ENCODE results near the gene PROX1.
"Not testable (repeated sequence)": the region's sequence is repeated elsewhere in the genome, so short reads cannot be mapped to it uniquely, and the experiment has no call there.

Gene PROX1

GRCh38 chr1:214074477-214074876 lies 86.7 kb downstream of the PROX1 start:
- no peaks in the 10 kb centered on the region for H3K4me1 ChIP-seq (ENCODE audit: control insufficient read depth, insufficient read depth, low read length, poor library complexity, severe bottlenecking)
- 88 to 100% methylated on average over 1 of the region's 1 CpG for WGBS, 2 experiments (ENCODE audit: insufficient coverage in 2 of 2)
- no peak overlapping the region for H3K4me3 ChIP-seq (ENCODE audit: extremely low read depth, insufficient read depth, low read length, poor library complexity, severe bottlenecking)
- no peaks in the 10 kb centered on the region for H3K36me3 ChIP-seq (ENCODE audit: control insufficient read depth, insufficient read depth, low read length)
- no peak overlapping the region for H3K27ac ChIP-seq (ENCODE audit: low read depth, low read length, severe bottlenecking)
- no peaks in the 10 kb centered on the region for H3K9me3 ChIP-seq (ENCODE audit: control insufficient read depth, low read length)

- no peak overlapping the region for H3K27ac ChIP-seq (ENCODE audit: low read depth, low read length, severe bottlenecking)
- no peaks in the 10 kb centered on the region for H3K36me3 ChIP-seq (ENCODE audit: control insufficient read depth, insufficient read depth, low read length)
- no peaks in the 10 kb centered on the region for H3K4me1 ChIP-seq (ENCODE audit: control insufficient read depth, insufficient read depth, low read length, poor library complexity, severe bottlenecking)
- 73 to 83% methylated on average over 3 to 5 of the region's 5 CpGs for WGBS, 2 experiments (ENCODE audit: insufficient coverage in 2 of 2)
- no peaks in the 10 kb centered on the region for H3K9me3 ChIP-seq (ENCODE audit: control insufficient read depth, low read length)
- no peak overlapping the region for H3K4me3 ChIP-seq (ENCODE audit: extremely low read depth, insufficient read depth, low read length, poor library complexity, severe bottlenecking)
These were observed 87.7 kb downstream of the PROX1 start for GRCh38 chr1:214075305-214075998.

- no peak overlapping the region for H3K4me3 ChIP-seq (ENCODE audit: extremely low read depth, insufficient read depth, low read length, poor library complexity, severe bottlenecking)
- H3K4me1 ChIP-seq (ENCODE audit: control insufficient read depth, insufficient read depth, low read length, poor library complexity, severe bottlenecking) = no peaks in the 10 kb centered on the region
- H3K36me3 ChIP-seq (ENCODE audit: control insufficient read depth, insufficient read depth, low read length) = no peaks in the 10 kb centered on the region
- H3K27ac ChIP-seq (ENCODE audit: low read depth, low read length, severe bottlenecking) = no peak overlapping the region
- H3K9me3 ChIP-seq (ENCODE audit: control insufficient read depth, low read length) = no peaks in the 10 kb centered on the region
- 87 to 94% methylated on average over 9 to 14 of the region's 16 CpGs for WGBS, 2 experiments (ENCODE audit: insufficient coverage in 2 of 2)
These were observed 88.4 kb downstream of the PROX1 start for GRCh38 chr1:214075999-214076707.

GRCh38 chr1:214076708-214077065 lies 88.9 kb downstream of the PROX1 start:
- 99 to 100% methylated on average over 3 to 6 of the region's 7 CpGs for WGBS, 2 experiments (ENCODE audit: insufficient coverage in 2 of 2)
- H3K9me3 ChIP-seq (ENCODE audit: control insufficient read depth, low read length) = no peaks in the 10 kb centered on the region
- no peaks in the 10 kb centered on the region for H3K4me1 ChIP-seq (ENCODE audit: control insufficient read depth, insufficient read depth, low read length, poor library complexity, severe bottlenecking)
- H3K27ac ChIP-seq (ENCODE audit: low read depth, low read length, severe bottlenecking) = no peak overlapping the region
- H3K36me3 ChIP-seq (ENCODE audit: control insufficient read depth, insufficient read depth, low read length) = no peaks in the 10 kb centered on the region
- H3K4me3 ChIP-seq (ENCODE audit: extremely low read depth, insufficient read depth, low read length, poor library complexity, severe bottlenecking) = no peak overlapping the region

GRCh38 chr1:214078950-214079349 lies 91.2 kb downstream of the PROX1 start:
- WGBS, 2 experiments (ENCODE audit: insufficient coverage in 2 of 2) = no CpG with 5 or more reads among the region's 3 CpGs
- no peak overlapping the region for H3K27ac ChIP-seq (ENCODE audit: low read depth, low read length, severe bottlenecking)
- no peaks in the 10 kb centered on the region for H3K9me3 ChIP-seq (ENCODE audit: control insufficient read depth, low read length)
- no peak overlapping the region for H3K4me3 ChIP-seq (ENCODE audit: extremely low read depth, insufficient read depth, low read length, poor library complexity, severe bottlenecking)
- H3K4me1 ChIP-seq (ENCODE audit: control insufficient read depth, insufficient read depth, low read length, poor library complexity, severe bottlenecking) = no peaks in the 10 kb centered on the region
- no peaks in the 10 kb centered on the region for H3K36me3 ChIP-seq (ENCODE audit: control insufficient read depth, insufficient read depth, low read length)

- H3K4me3 ChIP-seq (ENCODE audit: extremely low read depth, insufficient read depth, low read length, poor library complexity, severe bottlenecking) = no peak overlapping the region
- H3K9me3 ChIP-seq (ENCODE audit: control insufficient read depth, low read length) = no peaks in the 10 kb centered on the region
- no peaks in the 10 kb centered on the region for H3K36me3 ChIP-seq (ENCODE audit: control insufficient read depth, insufficient read depth, low read length)
- 95% methylated on average over 2 of the region's 2 CpGs for WGBS, 2 experiments (ENCODE audit: insufficient coverage in 2 of 2)
- H3K27ac ChIP-seq (ENCODE audit: low read depth, low read length, severe bottlenecking) = no peak overlapping the region
- H3K4me1 ChIP-seq (ENCODE audit: control insufficient read depth, insufficient read depth, low read length, poor library complexity, severe bottlenecking) = no peaks in the 10 kb centered on the region
These were observed 97.6 kb downstream of the PROX1 start for GRCh38 chr1:214085325-214085724.

- no peaks in the 10 kb centered on the region for H3K36me3 ChIP-seq (ENCODE audit: control insufficient read depth, insufficient read depth, low read length)
- H3K27ac ChIP-seq (ENCODE audit: low read depth, low read length, severe bottlenecking) = no peak overlapping the region
- WGBS, 2 experiments (ENCODE audit: insufficient coverage in 2 of 2) = 92 to 93% methylated on average over 2 to 3 of the region's 5 CpGs
- H3K4me1 ChIP-seq (ENCODE audit: control insufficient read depth, insufficient read depth, low read length, poor library complexity, severe bottlenecking) = no peaks in the 10 kb centered on the region
- no peaks in the 10 kb centered on the region for H3K9me3 ChIP-seq (ENCODE audit: control insufficient read depth, low read length)
- H3K4me3 ChIP-seq (ENCODE audit: extremely low read depth, insufficient read depth, low read length, poor library complexity, severe bottlenecking) = no peak overlapping the region
These were observed 99.2 kb downstream of the PROX1 start for GRCh38 chr1:214086945-214087344.

- WGBS, 2 experiments (ENCODE audit: insufficient coverage in 2 of 2) = 80% methylated on average over 1 of the region's 2 CpGs; no CpG with 5 or more reads in 1 of the 2 experiments
- H3K4me1 ChIP-seq (ENCODE audit: control insufficient read depth, insufficient read depth, low read length, poor library complexity, severe bottlenecking); H3K4me3 ChIP-seq (ENCODE audit: extremely low read depth, insufficient read depth, low read length, poor library complexity, severe bottlenecking); H3K27ac ChIP-seq (ENCODE audit: low read depth, low read length, severe bottlenecking); H3K9me3 ChIP-seq (ENCODE audit: control insufficient read depth, low read length); H3K36me3 ChIP-seq (ENCODE audit: control insufficient read depth, insufficient read depth, low read length): not testable (repeated sequence)
These were observed 101.2 kb downstream of the PROX1 start for GRCh38 chr1:214089003-214089402.

Measured in mesodermal cell (in vitro differentiated cells).